Colonic mucosa (tissue), 4 donors: ENCODE data around the gene WDR26. TPM values are rescaled to one million over a fixed set of nuclear protein-coding genes. Genes with fewer than 3 reads are reported as not detected.

Source experiments
- DNase-seq: peaks from one replicate; pipeline ENCODE4 v3.0.0-alpha.2; 2020
- H3K27ac ChIP-seq: fragments of 200-600 bp; one replicate; pipeline ENCODE4 v1.8.0; 2021
- H3K27me3 ChIP-seq: fragments of 200-600 bp; one replicate; pipeline ENCODE4 v1.8.0; 2021
- H3K36me3 ChIP-seq: fragments of 200-600 bp; one replicate; pipeline ENCODE4 v1.8.0; 2021
- H3K4me1 ChIP-seq: fragments of 200-600 bp; one replicate; pipeline ENCODE4 v1.8.0; 2021; ENCODE audit warnings: mild to moderate bottlenecking
- H3K4me3 ChIP-seq: fragments of 200-600 bp; one replicate; pipeline ENCODE4 v1.8.0; 2021
- H3K9ac ChIP-seq, 2 donors: one replicate each; pipeline ENCODE4 v1.7.0; 2013; ENCODE audit warnings: control low read depth in 2 of 2, low read depth in 2 of 2, low read length in 2 of 2
- H3K9me3 ChIP-seq: fragments of 200-600 bp; one replicate; pipeline ENCODE4 v1.8.0; 2021
- intact Hi-C: fragments of 100-400 bp; cut with DNase I; formaldehyde crosslinking; loops from one replicate; pipeline ENCODE4 v1.14.1; 2022
- microRNA-seq: library from miRNA; unstranded; fragments of <30 nt; microRNA quantifications from one replicate; pipeline ENCODE4, GENCODE V29; 2019
- total RNA-seq, 2 donors: library from RNA; stranded (reverse); fragmentation: NEBNext Ultra II Directional in 1 of 2; extraction: Animal tissue kit (Norgen Biotek cat#: 25700) in 1 of 2; gene quantifications; one replicate each; pipeline ENCODE4 v1.2.1, GENCODE V29; 2021
- TF ChIP-seq, protein P1 (sequence below): fragments of 200-600 bp; IDR thresholded peaks from one replicate; pipeline ENCODE4 v1.8.0; 2022; ENCODE audit warnings: antibody characterized with exemption, mild to moderate bottlenecking
- donor health status: healthy.
- donor health status: DM: no; HTN: no; CAD: no.
- donor health status: DM: no; HTN: no; CAD: no.

WDR26 gene
- total RNA-seq, 2 donors from 2014 or later: 53.5 to 78.4 TPM

- Histone ChIP-seq H3K4me1 (no peaks in the 10 kb centered on the region), H3K4me3 (no peak overlapping the region), H3K9me3 (no peaks in the 10 kb centered on the region), H3K9ac (no peak overlapping the region), H3K27ac (no peak overlapping the region), H3K27me3 (no peaks in the 10 kb centered on the region), H3K36me3 (no peaks in the 10 kb centered on the region)
- TF ChIP-seq, protein P1, sequence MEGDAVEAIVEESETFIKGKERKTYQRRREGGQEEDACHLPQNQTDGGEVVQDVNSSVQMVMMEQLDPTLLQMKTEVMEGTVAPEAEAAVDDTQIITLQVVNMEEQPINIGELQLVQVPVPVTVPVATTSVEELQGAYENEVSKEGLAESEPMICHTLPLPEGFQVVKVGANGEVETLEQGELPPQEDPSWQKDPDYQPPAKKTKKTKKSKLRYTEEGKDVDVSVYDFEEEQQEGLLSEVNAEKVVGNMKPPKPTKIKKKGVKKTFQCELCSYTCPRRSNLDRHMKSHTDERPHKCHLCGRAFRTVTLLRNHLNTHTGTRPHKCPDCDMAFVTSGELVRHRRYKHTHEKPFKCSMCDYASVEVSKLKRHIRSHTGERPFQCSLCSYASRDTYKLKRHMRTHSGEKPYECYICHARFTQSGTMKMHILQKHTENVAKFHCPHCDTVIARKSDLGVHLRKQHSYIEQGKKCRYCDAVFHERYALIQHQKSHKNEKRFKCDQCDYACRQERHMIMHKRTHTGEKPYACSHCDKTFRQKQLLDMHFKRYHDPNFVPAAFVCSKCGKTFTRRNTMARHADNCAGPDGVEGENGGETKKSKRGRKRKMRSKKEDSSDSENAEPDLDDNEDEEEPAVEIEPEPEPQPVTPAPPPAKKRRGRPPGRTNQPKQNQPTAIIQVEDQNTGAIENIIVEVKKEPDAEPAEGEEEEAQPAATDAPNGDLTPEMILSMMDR: no peak
- intact Hi-C loops: loop anchor here (10.0 kb wide), 1 partner anchor 165 kb away; no protein-coding TSS in a partner anchor
- DNase-seq: no peak
These were observed 95.1 kb downstream of the WDR26 start for GRCh38 chr1:224339442-224340033.

- Histone ChIP-seq H3K9ac (no peak overlapping the region), H3K36me3 (no peaks in the 10 kb centered on the region), H3K9me3 (no peaks in the 10 kb centered on the region), H3K4me3 (no peak overlapping the region), H3K27ac (no peak overlapping the region), H3K27me3 (no peaks in the 10 kb centered on the region), H3K4me1 (no peaks in the 10 kb centered on the region)
- intact Hi-C loops: loop anchor here (10.0 kb wide), 1 partner anchor 163 kb away; no protein-coding TSS in a partner anchor
- DNase-seq: no peak
- TF ChIP-seq, protein P1: no peak
These were observed 96.3 kb downstream of the WDR26 start for GRCh38 chr1:224338150-224338838.

Small RNAs within 50 kb of the gene (microRNA-seq; reads per million reads assigned to microRNA genes)
- gene MIR4742: 2.2 reads per million

Other genes with a start within 250 kb of the WDR26 start
- gene NVL, start 104.6 kb downstream of the WDR26 start, total RNA-seq: 10 to 100 TPM; 39.4 to 51.5 TPM
- 10 to 100 TPM; 53.0 to 80.6 TPM for gene CNIH4, start 77.9 kb downstream of the WDR26 start, total RNA-seq
- gene CNIH3, start 181.5 kb upstream of the WDR26 start, total RNA-seq: 1 to 10 TPM in 1 of 2 donors, under 1 TPM in 1; 0.69 to 1.4 TPM